BLaER1 (cell line): ENCODE results near the gene ITGB7.
"Not testable (repeated sequence)": the region's sequence is repeated elsewhere in the genome, so short reads cannot be mapped to it uniquely, and the experiment has no call there.

Experiments
- H3K27ac ChIP-seq: shearing (Covaris generic); formaldehyde crosslinking; 2 replicates; pipeline ENCODE4 v1.8.1; 2022
- H3K27me3 ChIP-seq: shearing (Covaris generic); formaldehyde crosslinking; 2 replicates; pipeline ENCODE4 v1.8.1; 2022
- H3K36me3 ChIP-seq: shearing (Covaris generic); formaldehyde crosslinking; 2 replicates; pipeline ENCODE4 v1.8.1; 2022
- H3K4me1 ChIP-seq: shearing (Covaris generic); formaldehyde crosslinking; 2 replicates; pipeline ENCODE4 v1.8.1; 2022
- H3K4me2 ChIP-seq: shearing (Covaris generic); formaldehyde crosslinking; 2 replicates; pipeline ENCODE4 v1.8.1; 2022
- H3K4me3 ChIP-seq: shearing (Covaris generic); formaldehyde crosslinking; 2 replicates; pipeline ENCODE4 v1.8.1; 2022
- H3K9ac ChIP-seq: shearing (Covaris generic); formaldehyde crosslinking; 2 replicates; pipeline ENCODE4 v1.8.1; 2022
- H3K9me3 ChIP-seq: shearing (Covaris generic); formaldehyde crosslinking; 2 replicates; pipeline ENCODE4 v1.8.1; 2022
- H4K20me1 ChIP-seq: shearing (Covaris generic); formaldehyde crosslinking; 2 replicates; pipeline ENCODE4 v1.8.1; 2022
- Cebpa-rat ChIP-seq: shearing (Covaris generic); IDR thresholded peaks from 2 replicates; pipeline ENCODE4 v1.8.1; 2022

Gene ITGB7

DNA sequence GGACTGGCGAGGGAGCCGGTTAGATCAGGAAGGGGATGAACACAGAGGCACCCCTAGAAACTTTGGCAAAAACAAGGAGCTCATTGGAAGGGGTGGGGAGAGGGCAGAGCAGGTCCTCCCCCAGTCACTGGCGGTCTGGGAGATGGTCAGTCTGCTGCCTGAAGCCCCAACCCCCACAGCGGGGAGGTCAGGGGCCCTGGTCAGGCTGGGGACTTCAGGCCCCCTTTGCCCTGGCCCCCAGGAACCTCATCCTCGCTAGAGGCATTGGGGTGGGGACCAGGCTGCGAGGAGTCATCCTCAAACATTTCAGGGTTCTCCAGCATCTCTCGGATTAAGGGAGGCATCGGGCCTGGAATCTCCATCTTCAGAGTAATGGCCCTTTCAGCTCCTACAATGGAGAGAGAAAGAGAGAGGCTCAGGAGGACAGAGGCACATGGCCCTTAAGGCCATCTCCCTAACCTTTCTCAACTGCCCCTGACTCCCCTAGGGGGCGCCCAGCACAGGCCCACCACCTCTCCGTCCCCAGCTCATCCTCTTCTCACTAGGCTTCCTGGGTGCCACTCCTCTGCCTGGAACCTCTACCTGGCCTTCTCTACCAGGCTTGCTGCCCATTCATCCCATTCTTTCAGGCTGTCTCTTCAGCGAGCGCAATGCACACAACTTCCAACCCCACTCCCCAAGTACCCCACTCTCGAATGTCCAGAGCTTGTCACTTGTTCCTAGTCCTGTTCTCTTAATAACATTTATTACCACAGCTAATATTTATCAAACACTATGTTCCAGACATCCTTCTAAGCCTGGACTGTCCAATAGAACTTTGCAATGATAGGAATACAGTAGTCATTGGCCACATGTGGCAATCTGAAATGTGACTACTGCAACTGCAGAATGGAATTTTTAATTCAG, 4.7 kb upstream of the ITGB7 start:
- TF ChIP-seq Cebpa-rat, result no peak
- Histone ChIP-seq H3K36me3 (peaks cover 36% of the 10 kb centered on the region), H3K9ac (no peak overlapping the region), H3K4me2 (peak overlapping the region; percentile 85; the same call in 1 of the 2 replicates), H3K27me3 (no peaks in the 10 kb centered on the region), H3K4me3 (no peak overlapping the region), H3K4me1 (peaks cover 88% of the 10 kb centered on the region), H4K20me1 (no peaks in the 10 kb centered on the region), H3K9me3 (no peaks in the 10 kb centered on the region), H3K27ac (peak overlapping the region; percentile 74)

DNA sequence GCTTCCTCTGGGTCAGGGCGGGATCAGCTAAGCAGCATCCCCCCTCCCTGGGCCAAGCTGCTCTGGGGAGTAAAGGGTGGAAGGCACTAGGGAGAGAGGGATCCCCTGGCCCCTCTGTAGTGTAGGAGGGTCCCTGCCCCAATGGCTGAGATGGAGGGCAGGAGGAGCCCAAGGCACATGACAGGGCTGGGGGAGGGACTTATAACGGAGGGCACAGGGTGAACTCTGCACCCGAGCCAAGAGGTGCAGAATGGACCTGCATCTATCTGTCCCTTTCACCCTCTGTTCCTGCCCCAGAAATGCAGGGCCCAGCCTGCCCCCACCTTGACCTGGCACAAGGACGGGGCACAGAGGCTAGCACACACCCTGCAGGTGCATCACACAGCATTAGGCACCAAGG, 3.8 kb upstream of the ITGB7 start:
- Histone ChIP-seq H3K9me3 (no peaks in the 10 kb centered on the region), H3K27me3 (no peaks in the 10 kb centered on the region), H3K9ac (no peak overlapping the region; the same call in 1 of the 2 replicates), H3K27ac (peak overlapping the region; percentile 74), H3K4me3 (no peak overlapping the region), H4K20me1 (no peaks in the 10 kb centered on the region), H3K4me2 (peak overlapping the region; percentile 85), H3K36me3 (peaks cover 36% of the 10 kb centered on the region), H3K4me1 (peaks cover 88% of the 10 kb centered on the region)
- no peak for TF ChIP-seq Cebpa-rat

DNA sequence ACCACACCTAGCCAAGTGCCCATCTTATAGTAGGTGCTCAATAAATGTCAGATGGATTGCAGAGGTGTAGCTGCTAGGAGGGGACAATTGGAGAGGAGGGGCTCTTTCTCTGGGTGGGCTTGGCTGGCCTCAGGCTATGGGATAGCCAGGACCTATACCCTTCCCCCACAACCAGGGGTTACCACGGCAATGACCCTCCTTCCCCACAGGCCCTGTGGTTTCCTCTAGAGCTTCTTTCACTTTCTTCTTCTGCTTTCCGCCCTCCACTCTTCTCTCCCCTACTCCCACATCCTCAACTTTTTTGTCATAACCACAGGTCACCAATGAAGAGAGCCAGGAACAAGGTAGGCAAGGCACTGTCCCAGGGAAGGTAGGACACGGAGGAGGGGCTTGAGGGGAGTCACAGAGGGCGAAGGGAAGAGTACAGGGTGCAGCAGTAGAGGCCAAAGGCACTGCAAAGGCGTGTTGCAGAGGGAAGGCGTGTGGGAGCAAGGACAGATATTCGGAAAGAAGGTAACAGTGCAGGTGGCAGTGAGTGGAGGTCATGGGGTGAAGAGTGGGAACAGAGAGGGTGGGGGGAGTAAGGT, 1.9 kb upstream of the ITGB7 start:
- Histone ChIP-seq H3K27ac (peak overlapping the region; percentile 74), H3K9me3 (no peaks in the 10 kb centered on the region), H3K27me3 (no peaks in the 10 kb centered on the region), H4K20me1 (no peaks in the 10 kb centered on the region), H3K4me1 (peaks cover 81% of the 10 kb centered on the region), H3K9ac (peak overlapping the region; percentile 60), H3K36me3 (peaks cover 36% of the 10 kb centered on the region), H3K4me2 (peak overlapping the region; percentile 85), H3K4me3 (peak overlapping the region; percentile 56)
- no peak for TF ChIP-seq Cebpa-rat

DNA sequence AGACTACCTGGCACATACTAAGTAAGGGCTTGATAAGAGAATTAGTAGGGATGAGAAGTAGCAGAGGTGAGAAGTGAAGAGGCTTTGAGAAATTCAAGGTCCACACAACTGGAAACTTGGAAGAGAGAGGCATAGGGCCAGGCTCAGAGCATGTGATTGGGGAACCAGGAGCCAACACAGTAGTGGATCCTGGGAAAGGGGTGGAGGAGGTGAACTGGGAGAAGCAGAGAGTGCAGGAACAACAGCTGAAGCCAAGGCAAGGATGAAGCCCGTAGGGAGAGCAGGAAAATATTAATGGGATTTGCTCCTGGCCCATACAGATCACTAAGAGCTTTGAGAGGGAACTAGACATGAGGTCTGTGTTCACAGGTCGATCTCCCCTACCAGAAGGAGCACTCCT, 1.4 kb upstream of the ITGB7 start:
- Histone ChIP-seq H3K36me3 (peaks cover 31% of the 10 kb centered on the region), H3K4me3 (peak overlapping the region; percentile 56; the same call in 1 of the 2 replicates), H3K4me2 (peak overlapping the region; percentile 85), H3K27me3 (no peaks in the 10 kb centered on the region), H3K4me1 (peaks cover 76% of the 10 kb centered on the region), H4K20me1 (no peaks in the 10 kb centered on the region), H3K27ac (peak overlapping the region; percentile 74), H3K9me3 (no peaks in the 10 kb centered on the region), H3K9ac (peak overlapping the region; percentile 60; the same call in 1 of the 2 replicates)
- no peak for TF ChIP-seq Cebpa-rat

DNA sequence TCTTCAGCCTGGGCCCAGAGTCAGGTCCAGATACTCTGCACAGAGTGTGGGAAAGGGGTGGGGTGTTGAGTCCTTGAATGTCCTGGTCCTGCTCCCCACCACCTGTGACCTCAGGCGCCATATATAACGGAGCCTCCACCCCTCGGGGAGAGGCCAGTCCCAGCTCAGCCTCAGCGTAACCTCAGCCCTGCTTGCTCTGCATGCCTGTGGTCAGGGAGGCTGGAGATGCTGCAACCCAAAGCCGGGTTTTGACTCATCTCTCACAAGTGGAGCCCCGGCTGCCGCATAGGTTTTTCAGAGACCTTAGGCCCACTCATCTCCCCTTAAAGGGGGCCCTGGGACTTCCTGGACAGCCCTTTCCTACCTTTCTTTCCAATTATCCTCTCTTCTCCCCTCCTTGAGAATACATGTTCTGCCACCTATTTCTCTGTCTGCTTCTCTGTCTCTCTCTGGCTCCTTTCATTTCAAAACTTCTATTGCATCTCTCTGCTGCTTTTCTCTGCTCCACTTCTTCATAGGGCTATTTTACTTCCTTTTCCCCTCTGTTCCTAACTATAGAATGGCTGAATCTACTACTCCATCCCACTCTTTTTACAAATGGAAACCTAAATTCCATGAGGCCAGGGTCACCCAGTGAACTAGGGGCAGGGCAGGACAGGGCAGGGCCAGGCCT, 1.2 kb downstream of the ITGB7 start:
- H3K4me3 ChIP-seq, result peak overlapping the region; percentile 39
- peaks cover 7% of the 10 kb centered on the region for H3K36me3 ChIP-seq
- no peaks in the 10 kb centered on the region for H4K20me1 ChIP-seq
- peak overlapping the region; percentile 85 for H3K4me2 ChIP-seq
- peak overlapping the region; percentile 72; the same call in 1 of the 2 replicates for H3K9ac ChIP-seq
- peak; percentile 77 for TF ChIP-seq Cebpa-rat
- no peaks in the 10 kb centered on the region for H3K27me3 ChIP-seq
- H3K4me1 ChIP-seq, result peaks cover 83% of the 10 kb centered on the region
- no peaks in the 10 kb centered on the region for H3K9me3 ChIP-seq
- peak overlapping the region; percentile 74 for H3K27ac ChIP-seq

DNA sequence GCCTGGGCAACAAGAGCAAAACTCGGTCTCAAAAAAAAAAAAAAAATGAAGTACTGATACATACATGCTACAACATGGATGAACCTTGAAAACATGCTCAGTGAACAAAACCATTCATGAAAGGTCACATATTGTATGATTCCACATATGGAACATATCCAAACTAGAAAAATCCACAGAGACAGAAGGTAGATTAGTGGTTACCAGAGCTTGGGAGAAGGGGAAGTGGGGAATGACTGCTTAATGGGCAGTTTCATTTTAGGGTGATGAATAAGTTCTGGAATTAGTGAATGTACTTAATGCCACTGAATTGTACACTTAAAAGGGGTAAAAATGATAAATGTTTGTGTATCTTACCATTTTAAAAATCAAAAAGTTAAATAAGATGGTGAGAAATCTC, 2.7 kb downstream of the ITGB7 start:
- H3K27me3 ChIP-seq, result no peaks in the 10 kb centered on the region
- no peak overlapping the region for H3K4me2 ChIP-seq
- no peak overlapping the region for H3K4me3 ChIP-seq
- no peaks in the 10 kb centered on the region for H3K9me3 ChIP-seq
- H3K4me1 ChIP-seq, result peaks cover 83% of the 10 kb centered on the region
- no peaks in the 10 kb centered on the region for H4K20me1 ChIP-seq
- no peak overlapping the region for H3K9ac ChIP-seq
- H3K27ac ChIP-seq, result no peak overlapping the region
- TF ChIP-seq Cebpa-rat, result no peak
- H3K36me3 ChIP-seq, result no peaks in the 10 kb centered on the region

DNA sequence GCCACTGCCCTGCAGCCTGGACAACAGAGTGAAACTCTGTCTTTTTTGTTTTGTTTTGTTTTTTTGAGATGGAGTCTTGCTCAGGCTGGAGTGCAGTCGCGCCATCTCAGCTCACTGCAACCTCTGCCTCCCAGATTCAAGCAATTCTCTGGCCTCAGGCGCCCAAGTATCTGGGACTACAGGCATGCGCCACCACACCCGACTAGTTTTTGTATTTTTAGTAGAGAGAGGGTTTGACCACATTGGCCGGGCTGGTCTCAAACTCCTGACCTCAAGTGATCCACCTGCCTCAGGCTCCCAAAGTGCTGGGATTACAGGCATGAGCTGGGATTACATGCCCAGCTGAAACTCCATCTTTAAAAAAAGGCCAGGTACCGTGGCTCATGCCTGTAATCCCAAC, 4.7 kb downstream of the ITGB7 start:
- not testable (repeated sequence) for H3K27me3 ChIP-seq, H3K4me3 ChIP-seq, H3K9me3 ChIP-seq, H4K20me1 ChIP-seq, H3K36me3 ChIP-seq, H3K27ac ChIP-seq
- Histone ChIP-seq H3K4me2 (peak overlapping the region; percentile 91), H3K9ac (peak overlapping the region; percentile 23; the same call in 1 of the 2 replicates), H3K4me1 (peaks cover 82% of the 10 kb centered on the region)

DNA sequence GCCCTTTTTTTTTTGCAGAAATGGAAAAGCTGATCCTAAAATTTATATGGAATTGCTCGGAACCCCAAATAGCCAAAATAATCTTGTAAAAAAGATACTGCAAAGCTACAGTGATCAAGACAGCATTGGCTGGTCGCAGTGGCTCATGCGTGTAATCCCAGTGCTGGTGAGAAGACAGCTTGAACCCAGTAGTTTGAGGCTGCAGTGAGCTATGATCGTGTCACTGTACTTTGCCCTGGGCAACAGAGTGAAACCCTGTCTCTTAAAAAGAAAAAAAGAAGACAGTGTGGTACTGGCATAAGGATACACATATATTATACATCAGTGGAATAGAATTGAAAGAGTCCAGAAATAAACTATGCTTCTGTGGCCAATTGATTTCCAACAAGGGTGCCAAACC, 5.4 kb downstream of the ITGB7 start:
- peaks cover 75% of the 10 kb centered on the region for H3K4me1 ChIP-seq
- no peaks in the 10 kb centered on the region for H4K20me1 ChIP-seq
- no peak overlapping the region for H3K27ac ChIP-seq
- peaks cover 6% of the 10 kb centered on the region; the same call in 1 of the 2 replicates for H3K36me3 ChIP-seq
- no peaks in the 10 kb centered on the region for H3K9me3 ChIP-seq
- H3K4me2 ChIP-seq, result peak overlapping the region; percentile 91
- no peaks in the 10 kb centered on the region for H3K27me3 ChIP-seq
- no peak overlapping the region for H3K4me3 ChIP-seq
- TF ChIP-seq Cebpa-rat, result no peak
- no peak overlapping the region for H3K9ac ChIP-seq

DNA sequence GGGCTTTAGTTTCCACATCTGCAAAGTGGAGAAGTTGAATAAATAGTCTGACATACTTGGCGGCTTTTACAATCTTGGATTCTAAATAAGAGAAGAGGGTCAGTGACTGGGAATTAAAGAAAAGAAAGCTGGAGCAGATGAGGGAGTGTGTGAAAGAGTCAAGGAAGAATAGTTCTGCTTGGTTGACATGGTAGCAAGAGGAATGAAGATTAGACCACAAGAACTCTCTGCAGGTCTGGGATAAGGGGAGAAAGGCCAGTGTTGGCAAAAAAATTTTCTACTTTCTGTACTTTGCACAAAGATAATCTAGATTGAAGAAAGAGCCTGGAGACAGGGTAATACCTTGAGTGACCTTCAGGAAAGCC, 5.9 kb downstream of the ITGB7 start:
- H4K20me1 ChIP-seq, result no peaks in the 10 kb centered on the region
- H3K9me3 ChIP-seq, result no peaks in the 10 kb centered on the region
- peak overlapping the region; percentile 91 for H3K4me2 ChIP-seq
- peaks cover 70% of the 10 kb centered on the region for H3K4me1 ChIP-seq
- peak overlapping the region; percentile 38; the same call in 1 of the 2 replicates for H3K9ac ChIP-seq
- TF ChIP-seq Cebpa-rat, result no peak
- H3K4me3 ChIP-seq, result no peak overlapping the region
- H3K27me3 ChIP-seq, result no peaks in the 10 kb centered on the region
- H3K27ac ChIP-seq, result peak overlapping the region; percentile 62
- H3K36me3 ChIP-seq, result peaks cover 9% of the 10 kb centered on the region; the same call in 1 of the 2 replicates
